Raji (cell line): Measurements from ENCODE around the gene WDPCP.

ENCODE experiments used
- POLR2A ChIP-seq: IDR thresholded peaks from 2 replicates; pipeline ENCODE4 v1.6.1; 2011; ENCODE audit warnings: low read depth, low read length, control low read depth; ENCODE audit not compliant: insufficient read depth

The WDPCP gene

DNA sequence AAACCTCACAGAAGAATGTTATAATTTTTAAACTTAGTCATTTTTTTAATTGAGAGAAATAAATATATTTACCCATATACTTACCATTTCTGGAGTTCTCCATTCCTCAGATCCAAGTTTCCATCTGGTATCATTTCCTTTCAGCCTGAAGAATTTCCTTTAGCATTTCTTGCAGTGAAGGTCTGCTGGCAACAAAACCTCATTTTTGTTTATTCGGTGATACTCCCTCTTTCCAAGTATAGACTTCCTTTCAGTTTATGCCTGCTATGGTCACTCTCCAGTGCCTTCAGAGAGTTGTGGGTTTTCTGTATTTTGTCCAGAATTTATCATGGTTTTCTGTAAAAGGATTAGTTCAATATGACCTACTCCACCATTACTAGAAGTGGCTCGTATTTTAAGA lies 17.0 kb downstream of the WDPCP start:
- no peak for TF ChIP-seq POLR2A

DNA sequence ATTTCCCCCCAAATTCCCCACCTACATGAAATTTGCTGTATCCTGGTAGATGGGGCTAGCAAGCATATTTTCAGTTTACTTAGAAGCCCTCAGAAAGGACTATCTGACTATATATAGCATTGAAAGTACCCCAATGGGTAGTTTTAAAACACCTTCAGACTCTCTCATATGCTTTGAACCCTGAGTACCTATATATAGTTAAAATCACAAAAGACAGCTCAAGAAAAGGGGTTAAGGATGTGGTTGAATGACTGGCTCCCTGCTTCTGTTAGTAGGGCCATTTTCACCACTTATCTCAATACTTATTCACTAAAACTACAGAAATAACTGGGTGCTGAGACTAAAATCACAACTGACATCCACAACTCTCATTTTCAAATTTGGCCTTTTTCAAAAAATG lies 18.5 kb downstream of the WDPCP start:
- TF ChIP-seq POLR2A = no peak

DNA sequence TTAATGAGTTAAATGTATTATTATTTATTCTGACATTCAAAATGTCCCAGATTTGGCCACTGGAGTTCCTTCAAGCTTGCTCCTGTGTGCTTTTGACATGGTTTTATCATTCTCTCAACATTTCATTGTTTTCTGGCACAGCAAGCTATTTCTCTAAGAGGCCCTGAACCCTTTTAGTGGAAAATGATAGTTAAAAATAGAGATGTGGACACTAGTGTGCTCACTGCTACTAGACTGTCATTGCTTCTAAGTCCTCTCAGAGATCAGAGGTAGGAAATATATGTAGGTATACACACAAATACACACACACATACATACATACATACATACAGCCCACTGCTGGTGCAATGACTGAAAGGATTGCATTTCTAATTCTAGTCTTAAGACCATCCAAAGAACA lies 25.5 kb downstream of the WDPCP start:
- TF ChIP-seq POLR2A = no peak

DNA sequence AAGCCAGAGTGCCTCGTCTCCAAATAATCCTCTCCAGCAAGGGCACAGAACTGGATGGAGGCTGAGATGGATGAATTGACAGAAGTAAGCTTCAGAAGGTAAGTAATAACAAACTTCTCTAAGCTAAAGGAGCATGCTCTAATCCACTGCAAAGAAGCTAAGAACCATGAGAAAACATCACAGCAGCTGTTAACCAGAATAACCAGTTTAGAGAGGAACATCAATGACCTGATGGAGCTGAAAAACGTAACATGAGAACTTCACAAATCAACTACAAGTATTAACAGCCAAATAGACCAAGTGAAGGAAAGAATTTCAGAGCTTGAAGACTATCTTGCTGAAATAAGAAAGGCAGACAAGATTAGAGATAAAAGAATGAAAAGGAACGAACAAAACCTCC lies 32.3 kb downstream of the WDPCP start:
- TF ChIP-seq POLR2A = no peak

DNA sequence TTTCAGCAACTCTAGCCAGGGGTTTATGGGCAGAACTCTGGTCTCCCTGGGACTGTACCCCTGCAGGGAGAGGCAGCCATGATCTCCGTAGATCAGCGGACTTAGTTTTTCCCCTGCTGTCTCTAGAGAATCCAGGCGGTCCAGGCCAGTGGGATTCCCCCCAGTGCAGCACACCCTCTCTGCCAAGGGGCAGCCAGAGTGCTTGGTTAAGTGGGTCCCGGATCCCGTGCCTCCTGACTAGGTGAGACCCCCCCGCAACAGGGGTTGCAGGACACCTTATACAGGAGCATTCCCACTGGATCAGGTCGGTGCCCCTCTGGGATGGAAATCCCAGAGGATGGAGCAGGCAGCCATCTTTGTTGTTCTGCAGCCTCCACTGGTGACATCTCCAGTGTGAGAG lies 33.0 kb downstream of the WDPCP start:
- no peak for TF ChIP-seq POLR2A

DNA sequence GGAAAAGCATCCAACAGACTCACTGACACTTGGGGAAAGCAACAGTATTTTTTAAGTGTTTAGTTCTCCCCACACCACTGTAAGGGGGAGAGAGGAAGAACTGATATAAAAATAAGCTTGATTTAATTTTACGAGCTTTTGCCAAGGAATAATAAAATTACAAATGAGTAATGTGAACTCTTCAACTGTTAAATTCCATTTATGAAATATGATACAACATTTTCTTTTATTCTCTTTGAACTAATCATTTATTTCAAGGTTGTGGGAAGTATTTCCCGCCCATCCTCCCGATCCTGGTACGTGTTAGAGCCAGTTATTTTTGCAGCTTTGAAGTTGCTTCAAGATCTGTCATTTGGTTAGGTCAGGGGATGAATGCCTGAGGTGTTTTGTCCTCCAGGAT lies 35.2 kb downstream of the WDPCP start:
- no peak for TF ChIP-seq POLR2A

DNA sequence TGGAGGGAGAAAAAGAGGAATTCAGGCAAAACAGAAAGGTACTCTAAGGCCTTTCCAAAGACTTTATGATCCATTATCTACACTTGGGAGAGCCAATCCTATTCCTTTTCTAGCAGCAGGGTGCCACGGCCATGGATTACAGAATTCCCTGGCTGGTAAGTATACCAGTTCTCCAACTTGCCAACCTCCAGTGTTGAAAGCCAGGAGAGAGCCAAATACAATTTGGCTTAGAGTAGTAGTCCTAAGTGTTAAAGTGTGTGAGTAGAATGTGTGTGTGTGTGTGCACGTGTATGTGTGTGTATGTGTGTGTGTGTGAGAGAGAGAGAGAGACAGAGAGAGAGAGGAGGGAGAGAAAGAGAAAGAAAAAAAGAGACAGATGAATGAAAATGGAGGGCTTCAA lies 43.3 kb downstream of the WDPCP start:
- no peak for TF ChIP-seq POLR2A

DNA sequence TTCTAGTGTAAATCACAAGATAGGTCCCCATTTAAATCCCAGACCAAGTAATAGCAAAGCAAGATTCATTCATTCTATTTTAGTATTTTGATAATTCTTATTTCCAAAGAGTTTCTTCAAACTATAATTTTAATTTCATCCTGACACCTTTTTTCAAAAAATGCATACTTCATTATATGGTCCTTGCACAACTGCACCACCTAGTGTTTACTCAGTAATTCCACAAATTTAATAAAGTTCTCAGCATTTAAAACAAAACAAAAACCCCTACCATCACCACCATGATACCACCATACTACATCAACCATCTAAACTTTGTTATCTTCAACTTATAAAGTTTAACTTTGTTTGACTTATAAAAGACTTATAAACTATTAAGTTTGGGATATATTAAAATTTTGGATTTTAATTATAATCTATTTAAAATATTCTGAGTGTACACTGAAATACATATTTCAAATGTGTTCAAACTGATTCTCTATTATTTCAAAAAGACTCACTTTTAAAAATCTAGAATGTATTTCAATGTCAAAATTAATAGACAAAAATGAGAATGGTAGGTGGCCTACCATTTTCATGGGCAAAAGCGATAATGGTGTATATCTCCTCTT lies 44.2 kb downstream of the WDPCP start:
- TF ChIP-seq POLR2A = no peak

DNA sequence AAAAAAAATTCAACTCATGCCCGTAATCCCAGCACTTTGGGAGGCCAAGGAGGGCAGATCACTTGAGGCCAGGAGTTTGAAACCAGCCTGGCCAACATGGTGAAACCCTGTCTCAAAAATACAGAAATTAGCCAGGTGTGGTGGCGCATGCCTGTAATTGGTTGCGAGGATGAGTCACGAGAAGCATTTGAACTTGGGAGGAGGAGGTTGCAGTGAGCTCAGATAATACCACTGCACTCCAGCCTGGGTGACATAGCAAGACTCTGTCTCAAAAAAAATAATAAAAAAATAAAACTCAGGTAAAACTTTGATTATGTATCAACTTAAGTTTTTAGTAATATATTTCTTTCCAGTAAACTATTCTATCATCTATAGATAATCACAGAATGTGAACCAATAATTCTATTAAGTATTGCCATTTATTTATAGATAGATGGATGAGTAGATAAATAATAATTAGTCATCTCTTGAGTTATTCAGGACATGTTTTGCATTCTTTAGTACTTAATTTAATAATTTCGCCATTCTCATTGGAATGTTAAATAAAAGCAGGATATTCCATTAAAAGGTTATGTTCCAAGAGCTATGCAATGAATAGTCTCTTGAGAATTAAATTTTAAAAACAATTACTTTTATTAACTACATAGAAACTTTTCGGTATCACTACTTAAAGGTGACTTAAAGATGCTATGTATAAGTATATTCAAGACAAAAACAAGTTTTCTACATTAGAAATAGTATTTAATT lies 48.7 kb downstream of the WDPCP start:
- TF ChIP-seq POLR2A = no peak

DNA sequence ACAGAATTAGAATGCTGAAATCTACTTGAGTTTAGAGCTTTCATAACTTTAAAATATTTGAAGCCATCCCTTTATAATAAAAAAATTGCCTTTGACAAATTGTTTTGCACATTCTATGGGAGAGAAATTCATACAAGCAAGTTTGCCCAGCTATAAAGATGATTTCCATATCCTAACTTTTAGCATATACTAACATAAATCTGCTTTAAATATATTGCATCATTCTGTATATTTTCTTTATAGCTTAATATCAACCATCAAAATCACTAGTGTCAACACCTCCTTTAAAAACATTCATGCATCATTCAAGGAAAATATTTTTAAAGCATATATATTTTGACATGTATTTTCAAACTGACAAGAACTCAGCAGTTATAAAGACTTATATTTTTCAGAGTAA lies 49.9 kb downstream of the WDPCP start:
- TF ChIP-seq POLR2A = no peak

DNA sequence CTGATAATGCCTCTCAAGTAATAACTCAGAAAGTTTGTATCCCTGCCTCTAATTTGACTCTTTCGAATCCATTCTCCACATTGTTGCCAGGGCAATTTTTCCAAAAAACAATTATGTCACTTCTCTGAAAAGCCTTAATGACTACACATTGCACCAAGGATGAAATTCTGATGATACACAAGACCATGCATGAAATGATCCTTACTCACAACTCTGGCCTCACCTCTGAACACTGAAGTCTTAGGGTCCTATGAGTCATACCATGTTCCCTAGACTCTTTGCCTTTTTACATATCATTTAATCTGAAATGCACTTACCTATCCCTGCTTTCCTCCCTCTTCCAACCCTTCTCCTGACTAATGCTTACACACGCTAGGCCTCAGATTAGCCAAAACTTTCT lies 51.0 kb downstream of the WDPCP start:
- TF ChIP-seq POLR2A = no peak

DNA sequence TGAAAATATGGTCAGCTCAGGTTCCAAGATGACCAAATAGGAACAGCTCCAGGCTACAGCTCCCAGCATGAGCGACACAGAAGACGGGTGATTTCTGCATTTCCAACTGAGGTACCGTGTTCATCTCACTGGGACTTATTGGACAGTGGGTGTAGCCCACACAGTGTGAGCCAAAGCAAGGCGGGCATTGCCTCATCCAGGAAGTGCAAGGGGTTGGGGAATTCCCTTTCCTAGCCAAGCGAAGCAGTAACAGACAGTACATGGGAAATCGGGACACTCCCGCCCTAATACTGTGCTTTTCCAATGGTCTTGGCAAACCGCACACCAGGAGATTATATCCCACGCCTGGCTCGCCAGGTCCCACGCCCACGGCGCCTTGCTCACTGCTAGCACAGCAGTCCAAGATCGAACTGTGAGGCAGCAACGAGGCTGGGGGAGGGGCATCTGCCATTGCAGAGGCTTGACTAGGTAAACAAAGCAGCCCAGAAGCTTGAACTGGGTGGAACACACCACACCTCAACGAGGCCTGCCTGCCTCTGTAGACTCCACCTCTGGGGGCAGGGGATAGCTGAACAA lies 57.5 kb downstream of the WDPCP start:
- TF ChIP-seq POLR2A = no peak

DNA sequence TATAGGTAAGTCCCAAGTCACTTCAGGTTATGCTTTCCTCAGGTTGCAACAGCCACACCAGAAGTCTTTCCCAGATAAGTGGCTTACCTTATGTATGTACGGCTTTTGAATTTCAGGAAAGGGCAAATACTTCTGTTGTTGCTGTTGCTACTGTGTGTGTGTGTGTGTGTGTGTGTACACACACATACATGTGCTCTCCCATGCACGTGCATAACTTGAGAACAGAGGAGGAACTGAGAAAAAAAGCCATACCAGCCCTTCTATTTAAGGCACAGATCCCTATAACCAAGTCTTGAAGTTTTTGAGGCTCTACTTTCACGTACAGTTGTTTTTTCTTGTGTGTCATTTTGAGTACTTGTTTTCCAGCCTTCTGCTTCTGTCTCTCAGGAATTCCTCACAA lies 62.4 kb downstream of the WDPCP start:
- no peak for TF ChIP-seq POLR2A

DNA sequence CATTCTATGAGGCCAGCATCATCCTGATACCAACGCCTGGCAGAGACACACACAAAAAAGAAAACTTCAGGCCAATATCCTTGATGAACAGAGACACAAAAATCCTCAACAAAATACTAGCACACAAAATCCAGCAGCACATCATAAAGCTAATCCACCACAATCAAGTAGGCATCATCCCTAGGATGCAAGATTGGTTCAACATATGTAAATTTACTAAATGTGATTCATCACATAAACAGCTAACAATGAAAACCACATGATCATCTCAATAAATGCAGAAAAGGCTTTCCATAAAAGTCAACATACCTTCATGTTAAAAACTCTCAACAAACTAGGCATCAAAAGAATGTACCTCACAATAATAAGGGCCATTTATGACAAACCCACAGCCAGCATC lies 65.3 kb downstream of the WDPCP start:
- no peak for TF ChIP-seq POLR2A

DNA sequence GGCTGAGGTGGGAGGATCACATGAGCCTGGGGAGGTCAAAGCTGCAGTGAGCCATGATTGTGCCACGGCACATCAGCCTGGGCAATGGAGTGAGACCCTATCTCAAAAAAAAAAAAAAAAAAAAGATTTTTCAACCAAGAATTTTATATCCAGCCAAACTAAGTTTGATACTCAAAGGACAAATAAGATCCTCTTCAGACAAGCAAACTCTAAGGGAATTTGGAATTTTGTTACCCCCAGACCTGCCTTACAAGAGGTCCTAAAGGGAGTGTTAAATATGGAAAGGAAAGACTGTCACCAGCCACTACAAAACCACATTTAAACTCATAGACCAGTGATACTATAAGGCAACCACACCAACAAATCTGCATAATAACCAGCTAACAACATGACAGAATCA lies 67.5 kb downstream of the WDPCP start:
- TF ChIP-seq POLR2A = no peak

DNA sequence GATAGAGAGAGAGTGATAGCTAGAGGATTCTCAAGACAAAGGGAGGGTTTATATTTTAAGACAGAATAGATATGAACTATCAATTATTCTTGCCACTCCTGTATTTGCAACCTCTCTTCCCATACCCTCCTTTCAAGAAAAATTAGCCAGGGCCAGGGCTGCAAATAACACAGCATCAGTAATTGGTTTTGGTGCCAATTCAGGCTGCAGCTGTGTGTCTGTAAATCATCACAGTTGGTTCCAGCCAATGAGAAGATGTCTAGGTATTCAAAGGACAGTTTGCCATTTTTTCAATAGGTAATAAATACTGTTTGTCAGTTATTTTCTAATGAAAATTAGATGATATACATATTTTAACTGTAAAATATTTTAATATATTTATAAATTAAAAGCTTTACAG lies 73.5 kb downstream of the WDPCP start:
- no peak for TF ChIP-seq POLR2A
